Mucosa of descending colon (tissue), 3 donors: ENCODE results near the gene NRARP. TPM values are rescaled to one million over a fixed set of nuclear protein-coding genes. Genes with fewer than 3 reads are reported as not detected.
A peak's percentile ranks its signal among the peaks of the same experiment; 100 is the strongest.

Source experiments
- ATAC-seq: fragments of 200-7000 bp; cut with Tn5 transposase; one replicate; pipeline ENCODE4 v1.9.1; 2020; ENCODE audit warnings: mild to moderate bottlenecking, moderate library complexity
- DNase-seq, 3 donors: peaks; one replicate each; pipeline ENCODE4 v3.0.0-alpha.2; 2020
- H3K36me3 ChIP-seq: fragments of 200-600 bp; one replicate; pipeline ENCODE4 v1.8.0; 2021; ENCODE audit warnings: low read depth, mild to moderate bottlenecking
- H3K4me1 ChIP-seq: fragments of 200-600 bp; one replicate; pipeline ENCODE4 v1.8.0; 2021; ENCODE audit warnings: low read depth, mild to moderate bottlenecking
- H3K4me3 ChIP-seq: fragments of 200-600 bp; one replicate; pipeline ENCODE4 v1.8.0; 2021; ENCODE audit warnings: mild to moderate bottlenecking
- H3K9me3 ChIP-seq: fragments of 200-600 bp; one replicate; pipeline ENCODE4 v1.8.0; 2021; ENCODE audit warnings: mild to moderate bottlenecking
- intact Hi-C, 2 donors: fragments of 100-400 bp; cut with DNase I in 1 of 2; cut with micrococcal nuclease in 1 of 2; formaldehyde crosslinking; loops; one replicate each; pipeline versions ENCODE4 v1.11.0 to v1.11.1; 2022; cut with DNase I, micrococcal nuclease
- total RNA-seq, 3 donors: library from RNA; stranded (reverse); fragmentation: NEBNext Ultra II Directional in 2 of 3; extraction: Animal tissue kit (Norgen Biotek cat#: 25700) in 2 of 3; gene quantifications; one replicate each; pipeline versions ENCODE4 v1.2.1 to v1.2.4, GENCODE V29; 2021 to 2023
- TF ChIP-seq, protein P1 (sequence below): fragments of 200-600 bp; IDR thresholded peaks from one replicate; pipeline ENCODE4 v1.8.0; 2022; ENCODE audit warnings: antibody characterized with exemption, mild to moderate bottlenecking
- donor health status: DM: no; HTN: no; CAD: no; lungs with moderate emphysema.
- donor health status: DM: no; HTN: no; CAD: no.
- donor health status: DM: no; HTN: yes; CAD: no.

NRARP gene
- total RNA-seq, 3 donors from 2014 or later: 61.4 to 171 (median 146) TPM

DNA sequence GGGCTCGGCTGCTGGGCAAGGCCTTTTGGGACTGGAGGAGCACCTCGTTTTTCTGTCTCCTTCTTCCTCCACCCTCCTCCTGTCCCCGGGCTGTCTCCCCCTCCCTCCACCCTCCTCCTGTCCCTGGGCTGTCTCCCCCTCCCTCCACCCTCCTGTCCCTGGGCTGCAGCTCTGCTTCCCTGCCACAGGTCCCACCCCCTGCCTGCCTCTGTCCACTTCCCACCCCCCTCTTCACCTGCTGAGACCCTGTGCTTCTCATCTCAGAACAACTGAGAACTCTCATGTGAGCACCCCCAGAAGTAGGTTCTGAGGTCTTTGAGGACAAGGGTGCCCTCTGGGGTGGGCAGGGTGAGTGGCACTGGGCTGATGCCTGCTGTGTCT, 30.4 kb downstream of the NRARP start:
- Histone ChIP-seq H3K36me3 (no peaks in the 10 kb centered on the region), H3K4me1 (peaks cover 43% of the 10 kb centered on the region), H3K4me3 (no peak overlapping the region), H3K9me3 (no peaks in the 10 kb centered on the region)
- TF ChIP-seq, protein P1, sequence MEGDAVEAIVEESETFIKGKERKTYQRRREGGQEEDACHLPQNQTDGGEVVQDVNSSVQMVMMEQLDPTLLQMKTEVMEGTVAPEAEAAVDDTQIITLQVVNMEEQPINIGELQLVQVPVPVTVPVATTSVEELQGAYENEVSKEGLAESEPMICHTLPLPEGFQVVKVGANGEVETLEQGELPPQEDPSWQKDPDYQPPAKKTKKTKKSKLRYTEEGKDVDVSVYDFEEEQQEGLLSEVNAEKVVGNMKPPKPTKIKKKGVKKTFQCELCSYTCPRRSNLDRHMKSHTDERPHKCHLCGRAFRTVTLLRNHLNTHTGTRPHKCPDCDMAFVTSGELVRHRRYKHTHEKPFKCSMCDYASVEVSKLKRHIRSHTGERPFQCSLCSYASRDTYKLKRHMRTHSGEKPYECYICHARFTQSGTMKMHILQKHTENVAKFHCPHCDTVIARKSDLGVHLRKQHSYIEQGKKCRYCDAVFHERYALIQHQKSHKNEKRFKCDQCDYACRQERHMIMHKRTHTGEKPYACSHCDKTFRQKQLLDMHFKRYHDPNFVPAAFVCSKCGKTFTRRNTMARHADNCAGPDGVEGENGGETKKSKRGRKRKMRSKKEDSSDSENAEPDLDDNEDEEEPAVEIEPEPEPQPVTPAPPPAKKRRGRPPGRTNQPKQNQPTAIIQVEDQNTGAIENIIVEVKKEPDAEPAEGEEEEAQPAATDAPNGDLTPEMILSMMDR: no peak
- no peak for ATAC-seq
- no peak for DNase-seq
- intact Hi-C loops: no loop called here

- intact Hi-C loops: no loop called here
- Histone ChIP-seq H3K4me1 (peaks cover 37% of the 10 kb centered on the region), H3K36me3 (no peaks in the 10 kb centered on the region), H3K9me3 (no peaks in the 10 kb centered on the region), H3K4me3 (no peak overlapping the region)
- no peak for ATAC-seq
- no peak for DNase-seq
- TF ChIP-seq, protein P1: no peak
Observed at GRCh38 chr9:137270929-137271695, 31.0 kb downstream of the NRARP start.

DNA sequence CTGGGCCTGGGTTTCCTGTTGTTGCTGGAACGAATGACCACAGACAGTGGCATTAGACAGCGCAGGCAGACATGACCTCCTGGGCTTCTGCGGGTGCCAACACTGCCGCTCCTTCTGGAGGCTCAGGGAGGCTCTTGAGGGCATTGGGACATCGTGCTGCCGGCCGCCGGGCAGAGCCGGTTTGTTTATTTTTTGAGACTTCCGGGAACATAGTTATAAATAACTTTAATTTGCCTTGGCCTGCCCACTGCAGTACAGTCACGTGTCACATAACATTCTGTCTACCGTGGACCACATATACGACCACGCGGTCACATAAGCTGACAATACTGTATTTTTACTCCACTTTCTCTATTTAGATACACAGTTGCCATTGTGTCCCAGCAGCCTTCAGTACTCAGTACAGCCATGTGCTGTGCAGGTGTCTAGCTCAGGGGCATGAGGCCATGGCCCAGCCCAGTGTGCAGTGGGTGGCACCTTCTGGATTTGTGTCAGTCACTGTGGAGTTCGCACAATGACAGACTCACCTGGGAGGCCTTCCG, 32.8 kb downstream of the NRARP start:
- peak; percentile 84 for ATAC-seq
- H3K4me1 ChIP-seq: peaks cover 29% of the 10 kb centered on the region
- TF ChIP-seq, protein P1: no peak
- DNase-seq: peak; percentile 71 to 80 (median 78)
- peaks cover 3% of the 10 kb centered on the region for H3K36me3 ChIP-seq
- no peaks in the 10 kb centered on the region for H3K9me3 ChIP-seq
- intact Hi-C loops: no loop called here
- H3K4me3 ChIP-seq: no peak overlapping the region

DNA sequence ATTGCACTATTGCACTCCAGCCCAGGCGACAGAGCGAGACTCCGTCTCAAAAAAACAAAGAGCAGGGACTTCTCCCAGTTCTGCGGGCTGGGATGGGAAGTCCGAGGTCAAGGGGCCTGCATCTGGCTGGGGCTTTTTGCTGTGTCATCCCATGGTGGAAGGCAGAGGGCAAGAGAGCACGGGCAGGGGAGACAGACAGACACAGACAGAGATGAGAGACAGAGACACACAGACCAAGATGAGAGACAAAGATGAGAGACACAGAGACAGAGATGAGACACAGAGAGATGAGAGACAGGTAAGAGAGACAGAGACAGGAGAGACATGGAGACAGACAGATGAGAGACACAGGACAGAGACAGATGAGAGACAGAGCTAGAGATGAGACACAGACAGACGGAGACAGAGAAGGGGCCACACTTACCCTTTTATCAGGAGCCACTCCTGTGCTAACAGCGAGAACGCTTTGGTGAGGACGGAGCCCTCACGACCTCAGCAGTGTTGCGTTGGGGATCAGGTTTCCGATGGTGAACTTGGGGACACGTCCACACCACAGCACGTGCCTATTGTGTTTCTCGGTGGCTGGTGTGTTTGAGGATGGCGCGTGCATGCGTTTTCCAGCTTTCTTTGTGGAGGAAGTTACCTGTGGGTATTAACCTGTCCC, 33.4 kb downstream of the NRARP start:
- DNase-seq (no peak), ATAC-seq (no peak)
- Histone ChIP-seq H3K4me3 (no peak overlapping the region), H3K4me1 (peaks cover 22% of the 10 kb centered on the region), H3K9me3 (no peaks in the 10 kb centered on the region), H3K36me3 (peaks cover 3% of the 10 kb centered on the region)
- intact Hi-C loops: no loop called here
- TF ChIP-seq, protein P1: no peak

GRCh38 chr9:137267933-137268355, 34.1 kb downstream of the NRARP start:
- no peak for ATAC-seq
- TF ChIP-seq, protein P1: no peak
- H3K4me3 ChIP-seq: no peak overlapping the region
- peak in 1 of 3 donors; percentile 51 for DNase-seq
- H3K36me3 ChIP-seq: peaks cover 3% of the 10 kb centered on the region
- intact Hi-C loops: no loop called here
- H3K4me1 ChIP-seq: peaks cover 22% of the 10 kb centered on the region
- no peaks in the 10 kb centered on the region for H3K9me3 ChIP-seq
